Neuronal stem cell (in vitro differentiated cells): ENCODE results near the gene NUP210L.
A peak's percentile ranks its signal among the peaks of the same experiment; 100 is the strongest.

Experiments
- DNase-seq: peaks from one replicate; pipeline ENCODE4 v3.0.0-alpha.2; 2013; ENCODE audit warnings: low spot score
- H2AFZ ChIP-seq: one replicate; pipeline ENCODE4 v1.6.1; 2013; ENCODE audit warnings: mild to moderate bottlenecking, low read length, inconsistent platforms
- H2AK5ac ChIP-seq: 2 replicates; pipeline ENCODE4 v1.6.1; 2013; ENCODE audit warnings: low read depth, mild to moderate bottlenecking, inconsistent platforms, low read length, moderate library complexity, mixed read lengths
- H2BK120ac ChIP-seq: 2 replicates; pipeline ENCODE4 v1.6.1; 2013; ENCODE audit warnings: low read depth, mild to moderate bottlenecking, inconsistent platforms, low read length, moderate library complexity, mixed read lengths
- H2BK12ac ChIP-seq: one replicate; pipeline ENCODE4 v1.6.1; 2013; ENCODE audit warnings: low read length, inconsistent platforms
- H2BK15ac ChIP-seq: 2 replicates; pipeline ENCODE4 v1.6.1; 2013; ENCODE audit warnings: mild to moderate bottlenecking, low read length, inconsistent platforms, mixed read lengths
- H2BK5ac ChIP-seq: one replicate; pipeline ENCODE4 v1.6.1; 2013; ENCODE audit warnings: inconsistent platforms, mild to moderate bottlenecking, low read length, moderate library complexity
- H3K14ac ChIP-seq: one replicate; pipeline ENCODE4 v1.6.1; 2013; ENCODE audit warnings: low read length, inconsistent platforms
- H3K18ac ChIP-seq: 2 replicates; pipeline ENCODE4 v1.6.1; 2013; ENCODE audit warnings: low read length, inconsistent platforms
- H3K23ac ChIP-seq: 2 replicates; pipeline ENCODE4 v1.6.1; 2013; ENCODE audit warnings: low read depth, mild to moderate bottlenecking, mixed read lengths, low read length, inconsistent platforms; ENCODE audit not compliant: poor library complexity
- H3K27ac ChIP-seq: replicated peaks from 3 replicates; pipeline ENCODE4 v1.5.1; 2013; ENCODE audit warnings: low read length, inconsistent platforms
- H3K27me3 ChIP-seq, 3 experiments: 2 replicates each; pipeline ENCODE4 v1.6.1; 2013; ENCODE audit warnings: low read length in 3 of 3, mild to moderate bottlenecking in 2 of 3, inconsistent platforms in 1 of 3, low read depth in 1 of 3, mixed read lengths in 1 of 3, moderate library complexity in 1 of 3; ENCODE audit not compliant: control insufficient read depth in 3 of 3, insufficient read depth in 3 of 3
- H3K36me3 ChIP-seq, 2 donors: replicated peaks in 1 of 2; 2 replicates each; pipeline ENCODE4 v1.6.1; 2013; ENCODE audit warnings: low read length in 2 of 2; ENCODE audit not compliant: control insufficient read depth in 2 of 2, insufficient read depth in 2 of 2
- H3K4ac ChIP-seq: 2 replicates; pipeline ENCODE4 v1.6.1; 2013; ENCODE audit warnings: inconsistent platforms, mild to moderate bottlenecking, low read length, moderate library complexity
- H3K4me1 ChIP-seq, 2 donors: 1 replicate in 1 of 2; 2 replicates in 1 of 2; pipeline ENCODE4 v1.6.1; 2013; ENCODE audit warnings: low read length in 2 of 2, low read depth in 1 of 2; ENCODE audit not compliant: control insufficient read depth in 2 of 2, insufficient read depth in 1 of 2
- H3K4me2 ChIP-seq: one replicate; pipeline ENCODE4 v1.6.1; 2013; ENCODE audit warnings: mild to moderate bottlenecking, low read length, inconsistent platforms; ENCODE audit not compliant: insufficient read depth, poor library complexity, severe bottlenecking
- H3K4me3 ChIP-seq, 2 donors: 2 replicates each; pipeline ENCODE4 v1.5.1; 2013; ENCODE audit warnings: low read length in 2 of 2, mild to moderate bottlenecking in 2 of 2, inconsistent platforms in 1 of 2, moderate library complexity in 1 of 2
- H3K79me1 ChIP-seq: one replicate; pipeline ENCODE4 v1.6.1; 2013; ENCODE audit warnings: low read depth, mild to moderate bottlenecking, inconsistent platforms, low read length, moderate library complexity
- H3K9ac ChIP-seq: one replicate; pipeline ENCODE4 v1.6.1; 2013; ENCODE audit warnings: mild to moderate bottlenecking, low read depth, low read length, inconsistent platforms; ENCODE audit not compliant: poor library complexity
- H3K9me3 ChIP-seq, 2 donors: replicated peaks in 1 of 2; 2 replicates each; pipeline versions ENCODE3 to v1.6.1; 2013; ENCODE audit warnings: low read length in 2 of 2, mild to moderate bottlenecking in 2 of 2, inconsistent platforms in 1 of 2, low read depth in 1 of 2, mixed read lengths in 1 of 2, moderate library complexity in 1 of 2; ENCODE audit not compliant: control insufficient read depth in 2 of 2, insufficient read depth in 1 of 2
- H4K8ac ChIP-seq: one replicate; pipeline ENCODE4 v1.6.1; 2013; ENCODE audit warnings: low read depth, mild to moderate bottlenecking, inconsistent platforms, low read length, moderate library complexity
- H4K91ac ChIP-seq: one replicate; pipeline ENCODE4 v1.6.1; 2013; ENCODE audit warnings: low read length, low read depth, mild to moderate bottlenecking, inconsistent platforms; ENCODE audit not compliant: poor library complexity
- WGBS, 2 donors: extraction: QIAGEN DNeasy Blood & Tissue Kit; methylation state at CpG; one replicate each; pipeline ENCODE4 v1.1.7; 2013; ENCODE audit warnings: missing lambda C conversion rate in 2 of 2, mixed read lengths in 1 of 2; ENCODE audit not compliant: insufficient read length in 2 of 2, insufficient replicate concordance in 1 of 2; ENCODE audit errors: extremely low coverage in 2 of 2; 5-methylcytosine and 5-hydroxymethylcytosine counted together

Gene NUP210L

DNA sequence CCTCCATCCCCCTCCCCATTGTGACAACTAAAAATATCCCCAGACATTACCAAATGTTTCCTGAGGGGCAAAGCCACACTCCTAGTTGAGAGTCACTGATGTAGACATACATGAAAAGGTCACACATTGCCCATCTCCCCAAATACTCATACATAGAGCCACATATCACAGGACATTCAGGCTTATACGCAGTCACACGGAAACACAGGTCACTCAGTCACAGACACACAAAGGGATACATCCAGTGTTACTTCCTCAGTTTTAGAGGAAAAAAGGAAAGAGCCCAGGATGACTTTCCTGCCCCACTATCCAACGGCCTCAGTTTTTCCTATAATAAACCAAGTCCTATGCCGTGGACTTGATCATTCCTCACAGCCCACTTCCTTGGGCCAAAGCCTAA, 193.5 kb downstream of the NUP210L start:
- no peak overlapping the region for H3K9ac ChIP-seq
- H3K14ac ChIP-seq, result no peak overlapping the region
- H4K8ac ChIP-seq, result no peak overlapping the region
- WGBS, 2 donors, result no CpG with 5 or more reads among the region's 4 CpGs
- no peak overlapping the region for H2AFZ ChIP-seq
- no peaks in the 10 kb centered on the region for H3K27me3 ChIP-seq
- no peak overlapping the region for H2AK5ac ChIP-seq
- peaks cover 21 to 27% of the 10 kb centered on the region in 2 donors for H3K4me1 ChIP-seq
- no peak overlapping the region for H3K23ac ChIP-seq
- H3K27ac ChIP-seq, result no peak overlapping the region
- H3K9me3 ChIP-seq, result no peaks in the 10 kb centered on the region
- no peak overlapping the region for H2BK15ac ChIP-seq
- no peak overlapping the region for H3K18ac ChIP-seq
- H2BK5ac ChIP-seq, result no peak overlapping the region
- no peak overlapping the region for H3K4me2 ChIP-seq
- no peak overlapping the region for H4K91ac ChIP-seq
- H2BK120ac ChIP-seq, result no peak overlapping the region
- H2BK12ac ChIP-seq, result no peak overlapping the region
- H3K79me1 ChIP-seq, result peaks cover 16% of the 10 kb centered on the region
- DNase-seq, result no peak
- H3K36me3 ChIP-seq, result peaks cover 20 to 41% of the 10 kb centered on the region in 2 donors
- H3K4ac ChIP-seq, result no peak overlapping the region
- H3K4me3 ChIP-seq, result peak overlapping the region in 1 of 2 donors; percentile 68

DNA sequence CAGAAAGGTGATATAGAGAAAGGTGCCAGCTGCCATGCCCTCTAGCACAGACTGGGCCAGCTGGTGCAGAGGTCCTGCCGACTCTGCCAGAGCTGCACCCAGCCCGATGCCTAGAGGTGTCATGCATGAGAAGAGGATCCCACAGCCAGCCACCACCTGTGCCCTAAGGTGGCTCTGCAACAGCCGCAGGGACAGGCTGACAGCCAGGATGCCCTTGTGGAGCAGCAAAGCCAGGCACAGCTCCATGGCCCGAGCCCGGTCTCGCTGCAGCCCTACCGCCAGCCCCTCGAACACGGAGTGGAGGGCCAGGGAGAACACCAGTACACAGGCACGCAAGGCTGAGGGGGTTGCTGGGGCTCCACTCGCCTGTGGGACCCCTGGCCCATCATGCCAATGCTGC, 194.7 kb downstream of the NUP210L start:
- no peak overlapping the region for H3K23ac ChIP-seq
- no peak overlapping the region for H2BK120ac ChIP-seq
- no peak overlapping the region for H2BK5ac ChIP-seq
- H3K14ac ChIP-seq, result no peak overlapping the region
- H2BK15ac ChIP-seq, result no peak overlapping the region
- H3K27me3 ChIP-seq, result no peaks in the 10 kb centered on the region
- H3K36me3 ChIP-seq, result peaks cover 20 to 34% of the 10 kb centered on the region in 2 donors
- peak overlapping the region; percentile 72 for H3K9ac ChIP-seq
- H4K8ac ChIP-seq, result no peak overlapping the region
- no peak overlapping the region for H3K4me3 ChIP-seq
- no peak overlapping the region for H3K18ac ChIP-seq
- peaks cover 18% of the 10 kb centered on the region for H3K79me1 ChIP-seq
- no CpG with 5 or more reads among the region's 11 CpGs for WGBS, 2 donors
- no peaks in the 10 kb centered on the region for H3K9me3 ChIP-seq
- H3K4me1 ChIP-seq, result peaks cover 21 to 27% of the 10 kb centered on the region in 2 donors
- no peak for DNase-seq
- no peak overlapping the region for H2AK5ac ChIP-seq
- H2BK12ac ChIP-seq, result no peak overlapping the region
- no peak overlapping the region for H3K27ac ChIP-seq
- H2AFZ ChIP-seq, result no peak overlapping the region
- no peak overlapping the region for H4K91ac ChIP-seq
- no peak overlapping the region for H3K4ac ChIP-seq
- no peak overlapping the region for H3K4me2 ChIP-seq

- Histone ChIP-seq H3K9ac (no peak overlapping the region), H3K36me3 (peaks cover 20 to 39% of the 10 kb centered on the region in 2 donors), H3K23ac (no peak overlapping the region), H3K27me3 (no peaks in the 10 kb centered on the region), H3K18ac (no peak overlapping the region), H3K4me2 (no peak overlapping the region), H2AK5ac (no peak overlapping the region), H3K4ac (no peak overlapping the region), H4K91ac (no peak overlapping the region), H2AFZ (no peak overlapping the region), H2BK12ac (no peak overlapping the region), H3K14ac (no peak overlapping the region), H4K8ac (no peak overlapping the region), H3K4me3 (no peak overlapping the region), H2BK120ac (no peak overlapping the region), H2BK15ac (no peak overlapping the region), H3K9me3 (no peaks in the 10 kb centered on the region), H3K4me1 (peaks cover 21 to 27% of the 10 kb centered on the region in 2 donors), H2BK5ac (no peak overlapping the region), H3K79me1 (peaks cover 18% of the 10 kb centered on the region), H3K27ac (peak overlapping the region; percentile 52)
- DNase-seq, result no peak
- WGBS, 2 donors, result no CpG with 5 or more reads among the region's 3 CpGs
These were observed 195.4 kb downstream of the NUP210L start for GRCh38 chr1:153959454-153959853.

DNA sequence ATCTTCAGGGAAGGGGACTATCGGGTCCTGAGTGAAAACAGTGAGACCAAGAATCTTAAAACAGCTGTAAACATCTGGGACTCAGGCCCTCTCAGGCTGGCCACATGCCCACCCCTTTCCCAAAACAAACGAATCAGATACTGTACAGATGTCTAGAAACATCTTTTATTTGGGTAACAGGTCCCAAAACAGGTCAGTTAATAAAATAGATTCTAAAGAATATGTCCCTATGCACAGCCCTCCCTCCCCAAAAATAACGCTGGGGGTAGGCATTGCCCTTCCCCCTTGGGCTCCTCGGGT, 196.0 kb downstream of the NUP210L start:
- H3K18ac ChIP-seq, result no peak overlapping the region
- no peak overlapping the region for H3K23ac ChIP-seq
- no peak overlapping the region for H2BK120ac ChIP-seq
- no peaks in the 10 kb centered on the region for H3K9me3 ChIP-seq
- H3K4me2 ChIP-seq, result peak overlapping the region; percentile 28
- WGBS, 2 donors, result no CpG with 5 or more reads among the region's 4 CpGs
- H3K14ac ChIP-seq, result no peak overlapping the region
- H2BK15ac ChIP-seq, result no peak overlapping the region
- no peak overlapping the region for H4K8ac ChIP-seq
- no peaks in the 10 kb centered on the region for H3K27me3 ChIP-seq
- peaks cover 21 to 26% of the 10 kb centered on the region in 2 donors for H3K4me1 ChIP-seq
- H3K36me3 ChIP-seq, result peaks cover 20 to 45% of the 10 kb centered on the region in 2 donors
- peak overlapping the region; percentile 3 for H2AFZ ChIP-seq
- H3K79me1 ChIP-seq, result peaks cover 18% of the 10 kb centered on the region
- H3K27ac ChIP-seq, result peak overlapping the region; percentile 52
- H3K4ac ChIP-seq, result no peak overlapping the region
- H4K91ac ChIP-seq, result no peak overlapping the region
- H2BK12ac ChIP-seq, result no peak overlapping the region
- DNase-seq, result no peak
- peak overlapping the region in 1 of 2 donors; percentile 4 for H3K4me3 ChIP-seq
- no peak overlapping the region for H2BK5ac ChIP-seq
- no peak overlapping the region for H3K9ac ChIP-seq
- no peak overlapping the region for H2AK5ac ChIP-seq
